Thoracic aorta (tissue), 2 donors: ENCODE data around the gene TGFBR2. TPM values are rescaled to one million over a fixed set of nuclear protein-coding genes. Genes with fewer than 3 reads are reported as not detected.

Source experiments
- ATAC-seq: fragments of 150-250 bp; one replicate; pipeline ENCODE4 v1.8.0; 2017; ENCODE audit warnings: low read depth; ENCODE audit not compliant: insufficient number of reproducible peaks, low FRiP score
- DNase-seq: peaks from one replicate; pipeline ENCODE4 v3.0.0-alpha.2; 2020; ENCODE audit warnings: low spot score
- H3K27ac ChIP-seq, 2 donors: fragments of 200-600 bp; sonication (generic); 1 replicate in 1 of 2; 2 replicates in 1 of 2; pipeline ENCODE4 v1.5.1; 2016; ENCODE audit warnings: mild to moderate bottlenecking in 2 of 2, moderate library complexity in 2 of 2
- H3K27me3 ChIP-seq: fragments of 200-600 bp; sonication (generic); replicated peaks from 2 replicates; pipeline ENCODE4 v1.6.0; 2016; ENCODE audit warnings: mild to moderate bottlenecking; ENCODE audit not compliant: insufficient read depth
- H3K36me3 ChIP-seq: fragments of 200-600 bp; sonication (generic); one replicate; pipeline ENCODE4 v1.5.1; 2016
- H3K4me1 ChIP-seq, 2 donors: fragments of 200-600 bp; sonication (generic); 1 replicate in 1 of 2; 2 replicates in 1 of 2; pipeline versions ENCODE4 v1.5.1 to v1.6.0; 2016; ENCODE audit warnings: low read depth in 2 of 2, mild to moderate bottlenecking in 1 of 2; ENCODE audit not compliant: control insufficient read depth in 1 of 2
- H3K4me3 ChIP-seq: fragments of 200-600 bp; sonication (generic); 2 replicates; pipeline ENCODE4 v1.5.1; 2016; ENCODE audit warnings: mild to moderate bottlenecking
- H3K9me3 ChIP-seq: fragments of 200-600 bp; sonication (generic); 2 replicates; pipeline ENCODE4 v1.5.1; 2016
- total RNA-seq, 2 donors: library from RNA; depleted of rRNA; stranded (reverse); fragments of >200 nt; gene quantifications; one replicate each; pipeline versions ENCODE4 v1.1.0 to v1.2.3, GENCODE V29; 2016
- TF ChIP-seq, protein P1 (sequence below): fragments of 200-600 bp; sonication (generic); IDR thresholded peaks from one replicate; pipeline ENCODE4 v1.5.1; 2019; ENCODE audit warnings: antibody characterized with exemption

TGFBR2 gene
- total RNA-seq, 2 donors from 2014 or later, result 250 to 355 TPM

DNA sequence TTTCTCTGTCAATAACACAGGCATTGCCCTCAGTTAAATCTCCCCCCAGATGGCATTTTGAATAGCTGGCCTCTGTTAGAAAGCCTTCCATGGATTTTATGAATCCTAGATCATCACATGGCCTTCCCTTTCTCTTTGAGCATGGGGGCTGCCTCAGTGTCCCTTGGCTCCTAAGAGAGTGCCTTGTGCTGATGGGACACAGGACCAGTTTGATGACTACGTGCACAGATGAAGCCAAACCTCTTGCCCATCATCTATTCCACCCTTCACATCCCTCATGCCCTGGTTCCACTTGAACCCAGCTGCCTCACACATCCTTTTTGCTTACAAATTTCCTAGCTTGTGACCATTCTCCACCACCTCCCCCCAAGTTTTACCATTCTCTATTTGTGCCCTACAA is 12.9 kb downstream of the TGFBR2 start:
- Histone ChIP-seq H3K27me3 (no peaks in the 10 kb centered on the region), H3K4me3 (no peak overlapping the region), H3K4me1 (peaks cover 62 to 74% of the 10 kb centered on the region in 2 donors), H3K9me3 (no peaks in the 10 kb centered on the region), H3K27ac (no peak overlapping the region), H3K36me3 (peaks cover 8% of the 10 kb centered on the region)
- no peak for ATAC-seq
- TF ChIP-seq, protein P1, sequence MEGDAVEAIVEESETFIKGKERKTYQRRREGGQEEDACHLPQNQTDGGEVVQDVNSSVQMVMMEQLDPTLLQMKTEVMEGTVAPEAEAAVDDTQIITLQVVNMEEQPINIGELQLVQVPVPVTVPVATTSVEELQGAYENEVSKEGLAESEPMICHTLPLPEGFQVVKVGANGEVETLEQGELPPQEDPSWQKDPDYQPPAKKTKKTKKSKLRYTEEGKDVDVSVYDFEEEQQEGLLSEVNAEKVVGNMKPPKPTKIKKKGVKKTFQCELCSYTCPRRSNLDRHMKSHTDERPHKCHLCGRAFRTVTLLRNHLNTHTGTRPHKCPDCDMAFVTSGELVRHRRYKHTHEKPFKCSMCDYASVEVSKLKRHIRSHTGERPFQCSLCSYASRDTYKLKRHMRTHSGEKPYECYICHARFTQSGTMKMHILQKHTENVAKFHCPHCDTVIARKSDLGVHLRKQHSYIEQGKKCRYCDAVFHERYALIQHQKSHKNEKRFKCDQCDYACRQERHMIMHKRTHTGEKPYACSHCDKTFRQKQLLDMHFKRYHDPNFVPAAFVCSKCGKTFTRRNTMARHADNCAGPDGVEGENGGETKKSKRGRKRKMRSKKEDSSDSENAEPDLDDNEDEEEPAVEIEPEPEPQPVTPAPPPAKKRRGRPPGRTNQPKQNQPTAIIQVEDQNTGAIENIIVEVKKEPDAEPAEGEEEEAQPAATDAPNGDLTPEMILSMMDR, result no peak
- no peak for DNase-seq

DNA sequence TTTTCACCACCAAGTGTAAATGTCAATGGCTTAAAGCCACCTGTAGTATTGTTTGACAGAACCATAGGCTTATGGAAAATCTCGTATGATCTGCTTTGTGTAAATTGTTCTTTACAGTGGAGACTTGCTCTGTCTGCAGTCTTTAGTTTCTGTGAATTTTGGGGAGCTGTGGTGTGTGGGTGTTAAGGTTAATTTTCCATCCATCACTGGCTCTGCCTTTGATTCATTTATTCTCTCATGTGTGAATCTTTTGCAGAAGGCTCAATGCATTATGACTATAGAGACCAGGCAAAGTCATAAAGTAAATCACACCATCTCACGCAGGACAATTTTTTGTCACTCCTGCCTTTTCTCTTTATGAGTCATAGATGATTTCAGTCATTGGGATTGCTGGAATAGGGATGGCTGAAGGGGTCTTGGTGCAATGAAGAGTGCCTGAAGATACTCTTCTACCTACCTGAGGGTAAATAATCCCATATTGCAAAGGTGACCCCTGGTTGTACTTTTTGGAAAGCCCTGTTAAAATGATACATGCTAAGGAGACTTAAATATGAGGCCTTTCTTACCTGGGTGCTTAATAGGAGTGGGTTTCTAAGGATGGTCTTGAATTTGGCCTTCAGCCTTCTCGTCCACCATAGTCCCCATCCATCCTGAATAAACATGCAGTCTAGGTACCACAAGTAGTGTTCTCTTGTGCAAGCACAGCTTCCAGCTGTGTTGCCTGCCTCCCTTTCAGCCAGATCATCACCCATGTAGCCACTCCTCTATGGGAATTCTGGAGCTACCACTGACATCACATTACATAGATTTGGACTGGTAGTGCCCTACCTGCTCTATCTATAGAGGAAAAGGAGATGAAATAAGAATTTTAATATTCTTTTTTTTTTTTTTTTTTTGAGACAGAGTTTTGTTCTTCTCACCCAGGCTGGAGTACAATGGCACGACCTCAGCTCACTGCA is 14.3 kb downstream of the TGFBR2 start:
- no peaks in the 10 kb centered on the region for H3K27me3 ChIP-seq
- peaks cover 8% of the 10 kb centered on the region for H3K36me3 ChIP-seq

DNA sequence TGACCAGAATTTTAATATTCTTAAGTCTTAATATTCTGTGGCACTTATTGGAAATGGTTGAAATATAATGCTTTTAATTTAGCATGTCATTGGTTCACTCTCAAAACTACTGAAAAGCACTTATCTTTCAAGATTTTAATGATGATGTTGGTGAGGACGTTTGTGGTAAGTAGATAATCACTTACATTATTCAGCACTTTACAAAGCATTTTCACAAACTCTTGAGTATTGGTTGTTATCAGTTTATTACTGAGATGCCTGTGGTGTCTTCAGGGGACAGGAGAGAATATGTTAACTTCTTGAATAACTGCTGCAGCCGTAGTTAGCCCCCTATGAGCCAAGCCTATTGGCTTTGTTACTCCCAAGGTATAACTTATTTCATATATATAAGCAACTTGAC is 15.2 kb downstream of the TGFBR2 start:
- Histone ChIP-seq H3K27me3 (no peaks in the 10 kb centered on the region), H3K4me1 (peaks cover 62 to 74% of the 10 kb centered on the region in 2 donors), H3K36me3 (peaks cover 8% of the 10 kb centered on the region), H3K9me3 (no peaks in the 10 kb centered on the region), H3K4me3 (no peak overlapping the region), H3K27ac (no peak overlapping the region)
- DNase-seq, result no peak
- no peak for ATAC-seq
- TF ChIP-seq, protein P1, result no peak

More for the DNA sequence above, 14.3 kb downstream of the TGFBR2 start:
- no peaks in the 10 kb centered on the region for H3K9me3 ChIP-seq
- no peak for ATAC-seq
- TF ChIP-seq, protein P1, result no peak
- no peak for DNase-seq
- H3K27ac ChIP-seq, result no peak overlapping the region
- H3K4me3 ChIP-seq, result no peak overlapping the region
- H3K4me1 ChIP-seq, result peaks cover 62 to 72% of the 10 kb centered on the region in 2 donors

DNA sequence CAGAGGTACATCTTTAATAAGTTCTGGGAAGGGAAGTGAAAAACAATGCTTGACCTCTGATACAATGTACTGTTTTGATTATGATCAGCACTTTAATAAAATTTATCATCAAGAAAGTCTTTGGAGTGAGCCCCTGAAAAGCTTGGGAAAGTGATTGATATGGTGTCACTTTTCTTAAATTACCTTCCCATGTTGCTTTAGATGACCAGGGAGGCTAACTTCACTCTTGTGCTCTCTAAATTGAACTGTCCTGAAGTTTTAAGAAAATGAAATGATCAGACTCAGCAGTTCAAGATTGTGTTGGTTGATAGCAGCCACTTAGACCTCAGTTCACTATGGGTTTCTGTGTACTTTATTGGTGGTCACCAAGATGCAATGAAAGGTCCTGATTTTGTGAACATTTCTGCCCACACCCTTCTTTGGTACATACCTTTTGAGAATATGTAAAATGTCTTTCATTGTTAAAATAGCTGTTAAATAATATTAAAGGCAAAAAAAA is 15.7 kb downstream of the TGFBR2 start:
- H3K27me3 ChIP-seq, result no peaks in the 10 kb centered on the region
- H3K4me1 ChIP-seq, result peaks cover 60 to 74% of the 10 kb centered on the region in 2 donors
- no peak overlapping the region for H3K27ac ChIP-seq
- DNase-seq, result no peak
- ATAC-seq, result no peak
- TF ChIP-seq, protein P1, result no peak
- peaks cover 8% of the 10 kb centered on the region for H3K36me3 ChIP-seq
- H3K4me3 ChIP-seq, result no peak overlapping the region
- no peaks in the 10 kb centered on the region for H3K9me3 ChIP-seq

DNA sequence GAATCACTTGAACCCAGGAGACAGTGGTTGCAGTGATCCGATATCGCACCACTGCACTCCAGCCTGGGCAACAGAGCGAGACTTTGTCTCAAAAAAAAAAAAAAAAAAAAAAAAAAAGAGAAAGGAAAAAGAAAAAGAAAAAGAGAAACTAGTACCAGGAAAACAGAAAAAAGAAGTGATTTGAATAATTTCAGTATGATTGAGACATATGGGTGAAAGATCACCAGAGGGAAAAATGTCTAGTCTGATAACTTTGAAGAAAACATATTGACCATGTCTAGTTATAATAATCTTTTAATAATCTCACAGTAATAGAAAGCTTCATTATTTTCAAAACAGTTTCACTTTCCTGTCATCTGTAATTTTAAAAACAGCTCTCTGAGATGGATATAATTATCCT is 16.4 kb downstream of the TGFBR2 start:
- Histone ChIP-seq H3K4me1 (peaks cover 60 to 74% of the 10 kb centered on the region in 2 donors), H3K36me3 (peaks cover 8% of the 10 kb centered on the region), H3K27me3 (no peaks in the 10 kb centered on the region), H3K4me3 (no peak overlapping the region), H3K9me3 (no peaks in the 10 kb centered on the region), H3K27ac (peak overlapping the region in 1 of 2 donors; percentile 39)
- no peak for ATAC-seq
- TF ChIP-seq, protein P1, result no peak
- no peak for DNase-seq
